ENCODE data around the gene DSC3.
"Not testable (repeated sequence)": the region's sequence is repeated elsewhere in the genome, so short reads cannot be mapped to it uniquely, and the experiment has no call there.

DSC3 gene

GRCh38 chr18:30982285-30982992, 60.1 kb downstream of the DSC3 start:
- H3K4me3 ChIP-seq (ENCODE audit: low read depth, low read length): no peak overlapping the region
- no peaks in the 10 kb centered on the region for H3K79me2 ChIP-seq
- H3K9me3 ChIP-seq (ENCODE audit: control insufficient read depth, low read length): no peaks in the 10 kb centered on the region
- no peak overlapping the region for H2AFZ ChIP-seq
- no peak overlapping the region for H3K4me2 ChIP-seq (ENCODE audit: low read length)
- no peak overlapping the region for H3K27ac ChIP-seq
- TF ChIP-seq CTCF (IDR thresholded peaks at IDR 0.05): no peak
- H3K36me3 ChIP-seq (ENCODE audit: control insufficient read depth, insufficient read depth, low read length): no peaks in the 10 kb centered on the region
- H3K4me1 ChIP-seq: no peaks in the 10 kb centered on the region
- H3K9ac ChIP-seq: no peak overlapping the region
- H3K27me3 ChIP-seq (ENCODE audit: control insufficient read depth, insufficient read depth, low read length): no peaks in the 10 kb centered on the region

- H2AFZ ChIP-seq; H3K27me3 ChIP-seq (ENCODE audit: control insufficient read depth, insufficient read depth, low read length); H3K27ac ChIP-seq; H3K4me3 ChIP-seq (ENCODE audit: low read depth, low read length); H3K4me2 ChIP-seq (ENCODE audit: low read length); H3K9ac ChIP-seq; H3K36me3 ChIP-seq (ENCODE audit: control insufficient read depth, insufficient read depth, low read length); H3K79me2 ChIP-seq; H3K4me1 ChIP-seq; H3K9me3 ChIP-seq (ENCODE audit: control insufficient read depth, low read length): not testable (repeated sequence)
Measured at GRCh38 chr18:30978091-30978490, 64.5 kb downstream of the DSC3 start.

- H3K27ac ChIP-seq: no peak overlapping the region
- peak; percentile 72 for TF ChIP-seq CTCF (IDR thresholded peaks at IDR 0.05)
- no peaks in the 10 kb centered on the region for H3K27me3 ChIP-seq (ENCODE audit: control insufficient read depth, insufficient read depth, low read length)
- H3K4me1 ChIP-seq: no peaks in the 10 kb centered on the region
- H3K4me3 ChIP-seq (ENCODE audit: low read depth, low read length): no peak overlapping the region
- H3K79me2 ChIP-seq: no peaks in the 10 kb centered on the region
- no peaks in the 10 kb centered on the region for H3K36me3 ChIP-seq (ENCODE audit: control insufficient read depth, insufficient read depth, low read length)
- no peak overlapping the region for H3K9ac ChIP-seq
- H2AFZ ChIP-seq: no peak overlapping the region
- no peaks in the 10 kb centered on the region for H3K9me3 ChIP-seq (ENCODE audit: control insufficient read depth, low read length)
- no peak overlapping the region for H3K4me2 ChIP-seq (ENCODE audit: low read length)
Measured at GRCh38 chr18:30971338-30971956, 71.1 kb downstream of the DSC3 start.

- Histone ChIP-seq H3K4me1 (no peaks in the 10 kb centered on the region), H3K4me2 (ENCODE audit: low read length) (no peak overlapping the region), H3K9me3 (ENCODE audit: control insufficient read depth, low read length) (no peaks in the 10 kb centered on the region), H3K27me3 (ENCODE audit: control insufficient read depth, insufficient read depth, low read length) (no peaks in the 10 kb centered on the region), H3K4me3 (ENCODE audit: low read depth, low read length) (peak overlapping the region; percentile 6), H3K79me2 (no peaks in the 10 kb centered on the region), H3K27ac (no peak overlapping the region), H3K36me3 (ENCODE audit: control insufficient read depth, insufficient read depth, low read length) (no peaks in the 10 kb centered on the region), H3K9ac (no peak overlapping the region), H2AFZ (peak overlapping the region; percentile 14)
- TF ChIP-seq CTCF (IDR thresholded peaks at IDR 0.05): no peak
Measured at GRCh38 chr18:30970196-30970816, 72.2 kb downstream of the DSC3 start.

- Histone ChIP-seq H2AFZ (no peak overlapping the region), H3K36me3 (ENCODE audit: control insufficient read depth, insufficient read depth, low read length) (no peaks in the 10 kb centered on the region), H3K79me2 (no peaks in the 10 kb centered on the region), H3K4me3 (ENCODE audit: low read depth, low read length) (no peak overlapping the region), H3K4me1 (no peaks in the 10 kb centered on the region), H3K9ac (no peak overlapping the region), H3K27me3 (ENCODE audit: control insufficient read depth, insufficient read depth, low read length) (no peaks in the 10 kb centered on the region), H3K27ac (no peak overlapping the region), H3K9me3 (ENCODE audit: control insufficient read depth, low read length) (no peaks in the 10 kb centered on the region), H3K4me2 (ENCODE audit: low read length) (no peak overlapping the region)
- no peak for TF ChIP-seq CTCF (IDR thresholded peaks at IDR 0.05)
Measured at GRCh38 chr18:30969670-30970170, 72.8 kb downstream of the DSC3 start.

Data from parathyroid adenoma (tissue), 2 donors.